RWPE1 (cell line): ENCODE measurements around the gene TUBGCP3.
"Not testable (repeated sequence)": the region's sequence is repeated elsewhere in the genome, so short reads cannot be mapped to it uniquely, and the experiment has no call there.

Experiments
- CTCF ChIA-PET: fragments of 350-600 bp; sonication (Branson Sonifier 250); formaldehyde crosslinking; extraction: SDS; loops from one replicate; lab custom pipeline; 2021; lab: Yijun Ruan, JAX
- POLR2A ChIA-PET: fragments of 400-600 bp; formaldehyde crosslinking; extraction: SDS; loops from one replicate; lab custom pipeline; 2020; ENCODE audit warnings: antibody characterized with exemption; ENCODE audit not compliant: low non-redundant PET; lab: Yijun Ruan, JAX
- DNase-seq: peaks from one replicate; pipeline ENCODE4 v3.0.0; 2012; ENCODE audit warnings: low spot score
- H3K27ac ChIP-seq: fragments of 450-650 bp; 2 replicates; pipeline ENCODE4 v1.5.1; 2017
- CTCF ChIP-seq: fragments of 450-650 bp; conservative IDR thresholded peaks from 2 replicates; pipeline ENCODE4 v1.5.1; 2017; ENCODE audit warnings: low read depth, mild to moderate bottlenecking

TUBGCP3 gene

GRCh38 chr13:112510002-112510780 lies 77.8 kb downstream of the TUBGCP3 start:
- TF ChIP-seq CTCF = peak; percentile 13; the same call in 1 of the 2 replicates
- CTCF ChIA-PET = interaction anchor here (0.5 to 1.0 kb wide), 3 partner anchors 9 to 53 kb away, joined by 3 read pairs; no protein-coding TSS in a partner anchor
- no peak overlapping the region for H3K27ac ChIP-seq
- DNase-seq = peak; percentile 29
- POLR2A ChIA-PET = interaction anchor here (0.6 kb wide), 1 partner anchor 493 kb away, joined by 3 read pairs; no protein-coding TSS in a partner anchor

GRCh38 chr13:112509190-112509589 lies 78.8 kb downstream of the TUBGCP3 start:
- ChIA-PET POLR2A (no interaction called here), CTCF (interaction anchor here (1.0 kb wide), 1 partner anchor 13 kb away, joined by 3 read pairs; no protein-coding TSS in a partner anchor)
- DNase-seq = no peak
- H3K27ac ChIP-seq = no peak overlapping the region
- TF ChIP-seq CTCF = no peak

- H3K27ac ChIP-seq = no peak overlapping the region
- no peak for DNase-seq
- no peak for TF ChIP-seq CTCF
- POLR2A ChIA-PET = no interaction called here
- CTCF ChIA-PET = no interaction called here
These were observed 81.9 kb downstream of the TUBGCP3 start for GRCh38 chr13:112506046-112506445.

- TF ChIP-seq CTCF = no peak
- no peak overlapping the region for H3K27ac ChIP-seq
- DNase-seq = no peak
- ChIA-PET POLR2A (no interaction called here), CTCF (no interaction called here)
These were observed 91.8 kb downstream of the TUBGCP3 start for GRCh38 chr13:112496166-112496565.

- H3K27ac ChIP-seq = no peak overlapping the region
- no peak for DNase-seq
- POLR2A ChIA-PET = no interaction called here
- CTCF ChIA-PET = no interaction called here
- TF ChIP-seq CTCF = no peak
These were observed 92.5 kb downstream of the TUBGCP3 start for GRCh38 chr13:112495465-112495864.

- ChIA-PET CTCF (no interaction called here), POLR2A (no interaction called here)
- TF ChIP-seq CTCF = no peak
- H3K27ac ChIP-seq = no peak overlapping the region
- no peak for DNase-seq
These were observed 98.8 kb downstream of the TUBGCP3 start for GRCh38 chr13:112489199-112489598.

GRCh38 chr13:112488343-112489050 lies 99.5 kb downstream of the TUBGCP3 start:
- H3K27ac ChIP-seq, CTCF ChIA-PET, DNase-seq, POLR2A ChIA-PET: not testable (repeated sequence)
